Activated T-cell treated with anti-CD3 and anti-CD28 coated beads, Interleukin-2, amount 50 U/mL, for 48 hours (primary cell): ENCODE measurements around the gene SRGAP1.

ENCODE experiments used
- DNase-seq, 2 experiments: peaks; one replicate each; pipeline ENCODE4 v3.0.0-alpha.2; 2020

The SRGAP1 gene

GRCh38 chr12:63912651-63913050 is 68.2 kb downstream of the SRGAP1 start:
- no peak for DNase-seq

GRCh38 chr12:63913929-63914328 is 69.4 kb downstream of the SRGAP1 start:
- no peak for DNase-seq

- DNase-seq, result no peak
These were observed 70.8 kb downstream of the SRGAP1 start for GRCh38 chr12:63915105-63915800.

- DNase-seq, result no peak
These were observed 72.3 kb downstream of the SRGAP1 start for GRCh38 chr12:63916561-63917476.

- DNase-seq, result no peak
These were observed 73.0 kb downstream of the SRGAP1 start for GRCh38 chr12:63917477-63917862.

- DNase-seq, result no peak
These were observed 73.6 kb downstream of the SRGAP1 start for GRCh38 chr12:63917864-63918799.

- DNase-seq, result no peak
These were observed 74.3 kb downstream of the SRGAP1 start for GRCh38 chr12:63918800-63919300.

GRCh38 chr12:63919756-63920155 is 75.3 kb downstream of the SRGAP1 start:
- DNase-seq, result no peak

- DNase-seq, result no peak
These were observed 76.7 kb downstream of the SRGAP1 start for GRCh38 chr12:63921157-63921556.

GRCh38 chr12:63922474-63922873 is 78.0 kb downstream of the SRGAP1 start:
- DNase-seq, result no peak

- no peak for DNase-seq
These were observed 80.3 kb downstream of the SRGAP1 start for GRCh38 chr12:63924781-63925180.

DNA sequence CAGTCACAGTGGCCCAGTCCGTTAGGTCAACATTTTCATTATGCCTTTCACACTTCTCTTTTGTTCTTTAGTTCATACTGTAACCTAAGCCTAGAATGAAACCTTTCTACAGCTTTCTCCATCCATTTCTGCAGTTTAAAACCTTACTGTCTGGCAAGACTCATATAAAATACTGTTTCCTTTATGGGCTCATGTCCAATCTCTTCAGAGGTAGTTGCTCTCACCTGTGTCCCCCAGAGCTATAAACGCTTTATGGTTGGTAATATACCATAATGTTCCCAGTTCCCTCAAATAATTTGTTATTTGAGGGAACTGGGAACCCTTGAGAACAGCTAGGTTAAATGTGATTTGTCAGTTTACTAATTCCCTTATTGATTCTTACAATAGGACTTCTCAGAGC is 83.0 kb downstream of the SRGAP1 start:
- no peak for DNase-seq

DNA sequence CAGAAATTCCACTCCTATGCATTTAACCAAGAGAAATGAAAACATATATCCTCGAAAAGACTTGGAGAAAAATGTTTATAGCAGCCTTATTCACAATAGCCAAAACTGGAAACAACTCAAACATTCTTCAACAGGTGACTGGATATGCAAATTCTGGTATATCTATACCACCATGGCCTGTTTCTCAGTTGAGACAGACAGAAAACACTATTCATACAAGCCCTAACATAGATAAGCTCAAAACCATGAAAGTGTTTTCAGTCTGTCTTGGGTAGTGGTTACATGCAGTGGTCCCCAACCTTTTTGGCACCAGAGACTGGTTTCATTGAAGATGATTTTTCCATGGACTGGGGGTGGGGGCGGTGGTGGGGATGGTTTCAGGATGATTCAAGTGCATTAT is 83.8 kb downstream of the SRGAP1 start:
- peak; percentile 17 to 35 for DNase-seq

DNA sequence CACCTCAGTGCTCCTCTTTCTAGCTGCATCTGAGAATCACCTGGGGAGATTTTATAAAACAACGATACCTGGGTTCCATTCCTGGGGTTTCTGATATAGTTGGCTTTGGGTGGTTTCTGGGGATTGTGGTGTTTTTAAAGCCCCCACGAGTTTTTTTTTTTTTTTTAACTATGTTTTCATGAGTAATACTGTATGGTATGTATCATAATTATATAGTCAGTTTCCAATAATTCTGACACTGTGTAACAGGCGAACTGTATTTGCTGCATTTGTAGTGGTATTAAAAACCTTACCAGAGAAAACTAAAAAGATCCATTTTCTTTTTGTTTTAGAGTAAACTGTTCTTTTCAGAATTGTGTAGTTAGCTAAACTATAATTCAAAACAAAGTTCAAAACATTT is 84.9 kb downstream of the SRGAP1 start:
- no peak for DNase-seq

DNA sequence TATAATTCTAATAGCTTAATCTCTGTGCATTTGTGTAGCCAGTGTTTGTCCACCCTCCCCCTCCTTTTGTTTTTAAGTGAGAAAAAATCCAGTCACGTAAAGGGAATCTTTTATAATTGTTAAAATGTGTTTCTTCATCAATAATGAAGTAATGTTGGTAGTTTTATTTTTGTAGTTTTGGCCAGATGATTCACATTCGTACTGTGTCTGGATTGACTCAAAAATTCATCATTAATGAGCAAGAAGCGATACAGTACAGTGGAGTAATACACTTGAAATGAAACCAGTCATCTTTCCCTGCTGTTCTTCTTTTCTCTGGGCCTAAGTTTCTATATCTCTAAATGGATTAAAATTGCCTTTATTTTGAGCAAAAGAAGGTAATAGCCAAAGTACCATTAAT is 86.5 kb downstream of the SRGAP1 start:
- DNase-seq, result no peak

- DNase-seq, result no peak
These were observed 87.2 kb downstream of the SRGAP1 start for GRCh38 chr12:63931703-63932102.

DNA sequence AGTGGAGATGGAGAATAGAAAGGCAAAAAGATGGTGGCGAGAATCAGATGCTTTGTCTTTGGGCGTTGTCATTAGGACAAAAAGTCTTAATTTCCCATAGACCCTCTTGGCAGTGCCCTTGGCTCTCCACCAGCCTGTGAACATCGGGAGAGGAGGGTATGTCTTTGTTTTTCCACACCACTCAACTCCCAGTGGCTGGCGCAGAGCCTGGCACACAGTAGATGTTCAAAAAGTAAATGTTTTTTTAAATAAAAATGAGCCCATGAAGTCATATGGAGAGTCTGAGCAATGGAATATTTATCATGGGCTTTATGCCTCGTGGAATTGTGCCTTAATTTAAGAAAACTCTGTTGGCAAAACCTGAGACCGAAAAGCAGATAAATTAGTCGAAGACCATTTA is 90.4 kb downstream of the SRGAP1 start:
- DNase-seq, result no peak

- no peak for DNase-seq
These were observed 90.9 kb downstream of the SRGAP1 start for GRCh38 chr12:63935361-63935760.

DNA sequence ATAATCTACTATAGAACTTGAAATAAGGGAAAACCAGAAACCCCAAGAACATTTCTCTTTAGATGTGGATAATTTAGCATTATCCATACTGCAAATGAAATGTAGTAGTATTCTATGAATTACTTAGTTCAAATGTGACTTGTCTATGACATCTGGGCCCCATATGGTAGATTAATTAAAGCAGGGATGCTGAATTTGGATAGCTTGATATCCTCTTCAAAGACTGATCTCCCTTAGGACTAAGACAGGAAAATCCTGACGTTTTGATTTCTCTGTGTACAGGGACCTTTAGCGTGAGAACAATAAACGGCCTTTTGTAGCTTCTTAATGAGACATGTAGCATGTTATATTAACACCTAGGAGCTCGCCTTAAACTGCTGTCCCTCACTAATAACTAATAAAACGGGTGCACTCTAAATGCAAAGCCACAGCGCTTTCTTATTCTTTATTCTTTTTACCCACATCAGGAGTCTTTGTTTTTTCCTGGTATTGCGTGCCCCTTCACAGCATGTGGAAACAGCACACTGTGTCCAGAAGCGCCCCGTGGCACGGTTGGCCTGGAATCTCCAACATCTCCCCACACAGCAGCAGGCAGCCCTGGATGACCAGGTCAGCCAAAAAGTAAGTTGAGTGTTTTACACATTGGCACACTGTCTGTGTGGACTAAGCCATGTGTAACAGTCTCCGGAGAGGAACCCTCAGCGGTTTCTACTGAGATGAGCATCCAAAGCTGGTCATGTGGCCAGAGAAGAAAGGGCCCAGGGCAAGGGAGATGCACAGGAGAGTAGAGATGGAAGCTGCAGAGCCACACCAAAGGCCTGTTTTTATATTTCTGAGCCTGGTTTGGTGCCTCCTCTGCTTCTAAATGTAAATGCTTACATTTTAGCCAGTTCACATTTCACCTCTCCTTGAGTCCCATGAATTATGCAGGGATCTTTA is 93.1 kb downstream of the SRGAP1 start:
- no peak for DNase-seq

GRCh38 chr12:63940310-63941005 is 96.0 kb downstream of the SRGAP1 start:
- no peak for DNase-seq

GRCh38 chr12:63941166-63941800 is 96.8 kb downstream of the SRGAP1 start:
- no peak for DNase-seq
